Activated CD8-positive, alpha-beta memory T cell treated with anti-CD3 and anti-CD28 coated beads, Interleukin-2, amount 50 U/mL, for 48 hours (primary cell): Measurements from ENCODE around the gene PLEKHA6.

Experiments used
- DNase-seq: peaks from one replicate; pipeline ENCODE4 v3.0.0-alpha.2; 2020

The PLEKHA6 gene

GRCh38 chr1:204203206-204203767 is 156.4 kb downstream of the PLEKHA6 start:
- no peak for DNase-seq

GRCh38 chr1:204202481-204202880 is 157.2 kb downstream of the PLEKHA6 start:
- DNase-seq = no peak

GRCh38 chr1:204201348-204202040 is 158.2 kb downstream of the PLEKHA6 start:
- no peak for DNase-seq

- DNase-seq = no peak
Observed at GRCh38 chr1:204199579-204199978, 160.2 kb downstream of the PLEKHA6 start.

GRCh38 chr1:204198348-204199340 is 161.1 kb downstream of the PLEKHA6 start:
- DNase-seq = no peak

GRCh38 chr1:204197068-204197467 is 162.7 kb downstream of the PLEKHA6 start:
- no peak for DNase-seq

GRCh38 chr1:204196068-204196795 is 163.5 kb downstream of the PLEKHA6 start, which contains the start of gene KISS1:
KISS1 (minus strand) TSS chr1:204196491; CDS start chr1:204192876, 3,615 bp downstream.
- no peak for DNase-seq

- no peak for DNase-seq
Observed at GRCh38 chr1:204194771-204195170, 165.0 kb downstream of the PLEKHA6 start.

GRCh38 chr1:204194080-204194479 is 165.6 kb downstream of the PLEKHA6 start:
- DNase-seq = no peak

- no peak for DNase-seq
Observed at GRCh38 chr1:204192589-204193352, 167.0 kb downstream of the PLEKHA6 start.

- no peak for DNase-seq
Observed at GRCh38 chr1:204192046-204192445, 167.7 kb downstream of the PLEKHA6 start.

GRCh38 chr1:204191456-204191855 is 168.3 kb downstream of the PLEKHA6 start:
- no peak for DNase-seq

- peak; percentile 59 for DNase-seq
Observed at GRCh38 chr1:204190212-204191211, 169.2 kb downstream of the PLEKHA6 start.

GRCh38 chr1:204188959-204189639 is 170.6 kb downstream of the PLEKHA6 start:
- DNase-seq = no peak

GRCh38 chr1:204186597-204186996 is 173.1 kb downstream of the PLEKHA6 start:
- DNase-seq = no peak

GRCh38 chr1:204181116-204181515 is 178.6 kb downstream of the PLEKHA6 start:
- DNase-seq = no peak

- no peak for DNase-seq
Observed at GRCh38 chr1:204180133-204180532, 179.6 kb downstream of the PLEKHA6 start.

GRCh38 chr1:204178487-204179281 is 181.0 kb downstream of the PLEKHA6 start:
- DNase-seq = no peak

GRCh38 chr1:204177133-204177532 is 182.6 kb downstream of the PLEKHA6 start:
- no peak for DNase-seq
